PFSK-1 (cell line): ENCODE data around the gene MAD1L1.

Experiments used
- REST ChIP-seq, 2 experiments: IDR thresholded peaks; 2 replicates each; pipeline versions ENCODE4 v1.6.1 to v1.8.0; 2011 to 2012; ENCODE audit warnings: low read depth in 2 of 2, low read length in 2 of 2, control low read depth in 1 of 2, inconsistent platforms in 1 of 2, mild to moderate bottlenecking in 1 of 2, moderate library complexity in 1 of 2; ENCODE audit not compliant: insufficient read depth in 1 of 2
- TAF1 ChIP-seq: IDR thresholded peaks from 2 replicates; pipeline ENCODE4 v1.6.1; 2012; ENCODE audit warnings: low read length, control low read depth, borderline replicate concordance; ENCODE audit not compliant: insufficient read depth

- no peak for TF ChIP-seq TAF1
- TF ChIP-seq REST (IDR thresholded peaks at IDR 0.05; ENCODE audit: insufficient read depth in 1 of 2, low read depth in 2 of 2, low read length in 2 of 2): no peak
These were observed 229.3 kb downstream of the MAD1L1 start for GRCh38 chr7:2003451-2003930.
